Measurements from ENCODE around the gene ATAD3A. TPM values are rescaled to one million over a fixed set of nuclear protein-coding genes. Genes with fewer than 3 reads are reported as not detected.
"Not testable (repeated sequence)": the region's sequence is repeated elsewhere in the genome, so short reads cannot be mapped to it uniquely, and the experiment has no call there.

Gene ATAD3A
- total RNA-seq: 51.9 and 52.4 TPM in 2 replicates

DNA sequence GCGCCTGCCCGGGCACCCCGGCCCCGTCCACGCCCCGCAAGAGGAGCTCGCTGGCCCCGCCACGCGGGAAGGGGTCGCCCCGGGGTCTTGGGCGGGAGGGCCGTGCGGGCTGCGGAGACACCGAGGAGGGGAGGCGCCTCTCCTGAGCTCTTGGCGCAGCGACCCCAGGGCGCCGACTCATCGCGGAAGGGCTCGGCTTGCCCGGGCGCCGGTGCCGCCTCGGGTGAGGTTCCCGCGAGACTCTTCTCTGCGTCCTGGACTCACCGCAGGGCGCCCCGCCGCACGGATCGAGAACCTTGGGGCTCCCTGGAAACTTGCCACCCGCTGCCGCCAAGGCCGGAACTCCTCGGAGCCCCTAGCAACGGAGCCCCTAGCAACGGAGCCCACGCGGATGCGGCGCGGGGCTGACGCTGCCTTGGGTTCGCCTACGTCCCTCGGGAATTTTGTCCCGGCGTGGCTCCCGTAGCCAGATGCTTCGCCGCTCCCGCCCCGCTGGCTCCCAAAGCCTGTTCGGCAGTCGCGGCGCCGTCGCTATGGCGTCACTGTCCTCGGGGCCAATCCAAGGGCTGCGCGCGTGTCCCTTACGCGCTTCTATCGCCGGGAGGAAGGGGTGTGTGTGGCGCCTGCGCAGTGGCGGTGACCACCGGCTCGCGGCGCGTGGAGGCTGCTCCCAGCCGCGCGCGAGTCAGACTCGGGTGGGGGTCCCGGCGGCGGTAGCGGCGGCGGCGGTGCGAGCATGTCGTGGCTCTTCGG, at the start of gene ATAD3A:
ATAD3A (plus strand) TSS at position 630 of the 753 bp plus-strand sequence; CDS start at position 737, 107 bp downstream.
- intact Hi-C loops (cut with micrococcal nuclease): loop anchor here (1.0 to 5.0 kb wide), 2 partner anchors 63 to 104 kb away; partner anchors contain the start of genes MRPL20 and SSU72

DNA sequence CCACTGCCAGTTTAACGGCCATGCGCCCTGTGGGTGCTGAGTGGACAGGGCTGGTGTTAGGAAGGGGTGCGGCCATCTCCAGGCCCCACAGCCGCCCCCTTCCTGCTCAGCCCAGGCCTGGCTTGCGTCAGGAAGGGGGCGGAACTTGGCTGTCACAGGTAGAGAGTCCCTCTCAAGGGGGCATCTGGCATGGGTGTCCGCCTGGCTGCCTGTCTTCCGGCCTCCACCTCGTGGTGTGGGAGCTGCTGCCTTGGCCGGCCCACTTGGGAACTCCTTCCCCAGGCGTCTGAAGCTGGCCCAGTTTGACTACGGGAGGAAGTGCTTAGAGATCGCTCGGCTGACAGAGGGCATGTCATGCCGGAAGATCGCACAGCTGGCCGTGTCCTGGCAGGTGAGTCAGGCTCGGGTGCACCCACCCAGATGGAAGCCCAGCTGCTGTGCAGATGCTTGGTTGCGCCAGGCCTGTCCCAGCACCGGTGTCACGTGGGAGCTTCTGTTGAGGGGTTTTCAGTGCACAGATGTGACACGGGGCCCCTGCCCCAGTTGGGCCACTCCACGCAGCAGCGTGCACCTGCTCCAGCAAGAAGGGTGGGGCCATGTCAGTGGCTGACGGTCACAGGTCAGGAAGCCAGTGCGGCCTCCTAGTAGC, 49.5 kb upstream of the ATAD3A start:
- intact Hi-C loops (cut with micrococcal nuclease): no loop called here

DNA sequence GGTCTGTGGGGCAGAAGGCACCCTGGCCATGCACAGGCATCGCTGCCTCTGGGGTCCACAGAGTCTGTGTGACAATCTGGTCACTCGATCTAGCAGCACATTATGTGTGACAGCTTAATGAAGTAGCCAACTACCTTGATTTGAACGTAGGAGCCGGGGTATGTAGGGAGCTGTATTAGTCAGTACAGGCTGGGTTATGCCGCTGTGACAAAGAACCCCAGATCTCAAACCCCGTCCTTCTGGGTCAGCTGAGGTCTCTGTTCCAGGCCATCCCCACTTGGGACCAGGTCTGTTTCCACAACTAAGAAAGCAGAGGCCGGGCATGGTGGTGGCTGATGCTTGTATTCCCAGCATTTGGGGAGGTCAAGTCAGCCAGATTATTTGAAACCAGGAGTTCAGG, 48.6 kb upstream of the ATAD3A start:
- intact Hi-C loops (cut with micrococcal nuclease): no loop called here

DNA sequence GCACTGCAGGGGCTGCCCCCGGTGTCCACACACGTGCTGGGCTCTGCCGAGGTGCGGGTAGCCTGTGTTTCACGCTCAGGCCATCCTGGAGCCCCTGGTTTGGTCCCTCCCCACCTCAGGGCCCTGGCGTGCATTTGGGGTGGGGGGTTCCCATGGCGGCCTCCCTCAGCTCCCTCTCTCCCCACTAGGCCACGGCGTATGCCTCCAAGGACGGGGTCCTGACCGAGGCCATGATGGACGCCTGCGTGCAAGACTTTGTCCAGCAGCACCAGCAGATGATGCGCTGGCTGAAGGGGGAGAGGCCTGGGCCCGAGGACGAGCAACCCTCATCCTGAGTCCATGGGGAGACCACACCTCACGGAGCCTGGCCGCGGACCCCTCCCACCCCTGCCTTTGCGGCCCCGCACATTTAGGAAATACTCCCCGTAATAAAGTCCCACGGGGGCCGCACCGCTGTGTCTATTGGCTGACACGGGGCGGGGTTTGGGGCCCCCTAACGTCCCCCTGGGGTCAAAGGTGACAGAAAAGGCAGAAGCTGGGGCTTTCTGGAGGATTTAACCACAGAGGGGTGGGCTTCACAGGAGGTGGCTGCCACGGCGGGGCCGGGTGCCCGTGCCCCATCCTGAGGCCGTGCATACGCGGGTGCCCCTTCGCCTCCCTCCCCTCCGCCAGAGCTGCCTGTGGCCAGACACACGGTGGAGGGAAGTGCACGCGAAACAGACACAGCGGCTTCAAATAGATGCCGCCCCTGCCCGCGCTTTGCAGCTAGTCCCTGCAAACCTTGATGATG, 43.6 kb upstream of the ATAD3A start:
- intact Hi-C loops (cut with micrococcal nuclease): not testable (repeated sequence)

DNA sequence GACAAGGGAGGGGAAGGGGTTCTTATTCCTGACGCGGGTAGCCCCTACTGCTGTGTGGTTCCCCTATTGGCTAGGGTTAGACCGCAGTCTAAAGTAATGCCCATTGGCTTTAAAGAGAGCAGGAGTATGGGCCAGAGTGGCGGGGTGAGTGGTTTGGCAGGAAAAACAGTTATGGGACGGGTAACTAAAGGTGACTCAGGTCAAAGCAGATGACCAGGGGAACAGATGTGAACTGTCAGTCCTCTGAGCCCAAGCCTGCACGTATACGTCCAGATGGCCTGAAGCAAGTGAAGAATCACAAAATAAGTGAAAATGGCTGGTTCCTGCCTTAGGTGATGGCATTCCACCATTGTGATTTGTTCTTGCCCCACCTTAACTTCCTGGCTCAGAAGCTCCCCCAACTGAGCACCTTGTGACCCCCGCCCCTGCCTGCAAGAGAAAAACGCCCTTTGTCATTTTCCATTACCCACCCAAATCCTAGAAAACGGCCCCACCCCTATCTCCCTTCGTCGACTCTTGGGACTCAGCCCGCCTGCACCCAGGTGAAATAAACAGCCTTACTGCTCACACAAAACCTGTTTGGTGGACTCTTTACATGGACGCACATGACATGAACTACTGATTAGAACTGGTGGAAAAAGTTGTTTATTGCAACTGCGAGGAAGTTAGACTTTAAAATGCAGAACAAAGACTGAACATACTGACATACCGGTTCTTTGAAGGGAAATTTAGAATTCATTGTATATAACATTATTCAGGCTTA, 41.2 kb upstream of the ATAD3A start:
- intact Hi-C loops (cut with micrococcal nuclease): loop anchor here (1.0 kb wide), 2 partner anchors 96 to 144 kb away; partner anchors contain the start of genes AURKAIP1 and MIB2

DNA sequence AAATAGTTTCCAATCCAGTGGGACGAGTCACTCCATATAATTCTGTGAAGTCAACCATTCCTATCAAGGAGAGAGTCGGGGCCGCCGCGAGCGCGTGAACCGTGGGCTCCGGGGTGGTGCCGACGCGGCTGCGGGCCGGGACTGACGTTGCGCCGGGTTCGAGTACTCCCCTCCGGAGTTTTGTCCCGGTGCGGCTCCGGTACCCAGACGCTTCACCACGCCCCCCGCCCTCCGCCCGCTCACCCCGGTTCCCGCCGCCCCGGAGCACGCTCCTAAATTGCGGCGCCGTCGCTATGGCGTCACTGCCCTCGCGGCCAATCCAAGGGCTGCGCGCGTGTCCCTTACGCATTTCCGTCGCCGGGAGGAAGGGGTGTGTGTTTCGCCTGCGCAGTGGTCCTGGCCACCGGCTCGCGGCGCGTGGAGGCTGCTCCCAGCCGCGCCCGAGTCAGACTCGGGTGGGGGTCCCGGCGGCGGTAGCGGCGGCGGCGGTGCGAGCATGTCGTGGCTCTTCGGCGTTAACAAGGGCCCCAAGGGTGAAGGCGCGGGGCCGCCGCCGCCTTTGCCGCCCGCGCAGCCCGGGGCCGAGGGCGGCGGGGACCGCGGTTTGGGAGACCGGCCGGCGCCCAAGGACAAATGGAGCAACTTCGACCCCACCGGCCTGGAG, 40.4 kb upstream of the ATAD3A start, which contains the start of gene ATAD3B:
ATAD3B (plus strand) TSS at position 377 of the 664 bp plus-strand sequence; CDS start at position 497, 120 bp downstream.
- intact Hi-C loops (cut with micrococcal nuclease): loop anchor here (1.0 kb wide), 2 partner anchors 96 to 144 kb away; partner anchors contain the start of genes AURKAIP1 and MIB2

DNA sequence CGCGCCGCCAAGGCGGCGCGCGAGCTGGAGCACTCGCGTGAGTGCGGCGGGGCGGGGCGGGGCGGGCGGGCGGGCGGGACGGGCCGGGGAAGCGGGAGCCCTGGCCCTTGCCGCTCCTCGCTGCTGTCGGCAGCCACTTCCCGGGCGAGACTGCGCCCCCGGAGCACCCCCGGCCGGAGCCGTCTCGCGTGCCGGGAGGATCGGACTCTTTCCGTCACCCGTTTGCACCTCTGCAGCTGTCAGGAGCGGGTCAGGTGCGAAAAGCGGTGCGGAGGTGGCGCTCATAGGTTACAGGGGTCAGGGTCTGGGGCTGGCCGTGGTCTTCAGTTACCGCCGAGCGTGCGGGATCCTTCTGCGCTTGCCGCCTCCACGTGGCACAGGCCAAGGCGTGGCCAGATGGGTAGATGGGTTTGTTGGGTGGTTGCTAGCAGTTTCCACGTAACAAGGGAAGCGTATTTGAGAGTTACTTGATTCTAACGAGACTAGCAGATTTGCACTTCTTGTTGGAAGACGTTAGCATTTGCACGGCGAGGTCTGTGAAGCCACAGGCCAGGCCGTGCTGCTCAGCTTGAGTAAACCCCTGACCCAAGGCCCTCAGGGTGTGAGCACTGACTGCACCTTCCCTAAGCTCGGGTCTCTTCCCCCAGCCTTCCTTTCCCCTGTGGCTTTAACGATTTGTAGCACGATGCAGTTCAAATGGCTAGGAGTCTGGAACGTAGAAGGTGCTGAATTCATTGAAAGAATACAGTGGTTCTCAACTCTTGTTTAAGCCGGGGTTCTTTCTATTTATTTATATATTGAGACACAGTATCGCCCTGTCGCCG, 39.7 kb upstream of the ATAD3A start:
- intact Hi-C loops (cut with micrococcal nuclease): not testable (repeated sequence)

DNA sequence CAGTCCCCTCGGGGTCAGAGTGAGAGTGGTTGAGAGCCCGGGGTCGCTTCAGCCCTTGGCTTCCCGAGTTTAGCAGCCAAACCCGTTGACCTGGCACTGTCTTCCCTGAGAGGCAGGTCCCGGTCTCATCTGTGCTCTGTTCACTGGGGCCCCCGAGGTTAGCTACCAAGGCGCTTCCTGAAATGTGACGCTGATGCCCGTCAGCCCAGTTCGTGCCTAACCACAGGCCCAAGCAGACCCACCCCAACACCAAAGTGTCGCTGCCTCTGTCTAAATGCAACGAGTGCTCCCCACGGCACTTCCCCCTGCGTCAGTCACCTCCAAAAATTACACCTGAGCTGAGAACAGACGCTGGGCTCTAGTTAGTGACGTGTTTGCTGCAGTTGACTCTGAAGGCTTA, 36.0 kb upstream of the ATAD3A start:
- intact Hi-C loops (cut with micrococcal nuclease): not testable (repeated sequence)

DNA sequence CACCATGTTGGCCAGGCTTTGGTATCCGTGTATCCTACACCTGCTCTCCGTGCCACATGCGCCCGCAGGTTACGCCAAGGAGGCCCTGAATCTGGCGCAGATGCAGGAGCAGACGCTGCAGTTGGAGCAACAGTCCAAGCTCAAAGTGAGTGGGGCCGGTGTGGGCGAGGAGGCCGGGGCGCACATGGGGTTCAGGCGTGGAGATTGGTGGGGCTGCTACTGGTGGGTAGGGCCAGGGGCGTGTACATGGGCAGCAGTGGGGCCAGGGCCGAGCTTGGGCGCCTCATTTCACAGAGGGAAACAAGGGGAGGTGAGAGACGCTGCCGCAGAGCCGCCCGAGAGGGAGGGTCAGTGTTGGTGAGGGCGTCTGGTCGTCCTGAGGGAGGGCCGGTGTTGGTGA, 34.8 kb upstream of the ATAD3A start:
- intact Hi-C loops (cut with micrococcal nuclease): no loop called here

DNA sequence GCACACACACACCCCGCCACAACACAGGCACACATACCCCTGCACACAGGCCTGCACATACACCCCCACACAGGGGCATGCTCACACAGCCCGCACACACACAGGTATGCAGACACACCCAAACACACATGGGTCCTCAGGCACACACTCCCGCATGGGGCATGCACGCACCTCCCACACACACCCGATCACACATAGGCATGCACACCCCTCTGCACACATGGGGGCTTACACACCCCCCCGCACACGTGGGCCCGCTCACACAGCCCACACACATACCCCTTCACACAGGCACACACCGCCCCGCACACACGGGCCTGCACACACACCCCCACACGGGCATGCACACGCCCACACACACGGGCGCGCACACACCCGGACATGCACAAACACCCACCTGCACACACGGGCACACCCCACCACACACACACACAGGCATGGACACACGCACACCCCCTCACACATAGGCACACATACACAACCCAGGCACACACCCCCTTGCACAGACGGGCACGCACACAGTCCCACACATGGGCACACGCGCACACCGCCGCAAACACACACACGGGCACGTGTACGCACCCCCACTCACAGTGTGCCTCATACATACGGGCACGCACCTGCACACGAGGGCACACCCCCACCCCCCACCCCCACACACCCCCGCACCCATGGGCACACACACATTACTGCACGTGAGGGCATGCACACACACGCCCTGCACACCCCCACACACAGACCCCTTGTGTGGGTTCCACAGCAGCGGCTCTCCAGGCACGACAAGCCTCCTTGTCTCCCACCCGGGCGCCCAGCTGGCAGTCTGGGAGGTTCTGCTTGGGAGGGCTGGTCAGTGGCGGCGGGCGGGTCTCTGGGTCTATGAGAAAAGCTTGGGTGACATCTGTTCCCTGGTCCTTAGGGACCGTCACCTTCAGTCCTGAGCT, 32.1 kb upstream of the ATAD3A start:
- intact Hi-C loops (cut with micrococcal nuclease): no loop called here

DNA sequence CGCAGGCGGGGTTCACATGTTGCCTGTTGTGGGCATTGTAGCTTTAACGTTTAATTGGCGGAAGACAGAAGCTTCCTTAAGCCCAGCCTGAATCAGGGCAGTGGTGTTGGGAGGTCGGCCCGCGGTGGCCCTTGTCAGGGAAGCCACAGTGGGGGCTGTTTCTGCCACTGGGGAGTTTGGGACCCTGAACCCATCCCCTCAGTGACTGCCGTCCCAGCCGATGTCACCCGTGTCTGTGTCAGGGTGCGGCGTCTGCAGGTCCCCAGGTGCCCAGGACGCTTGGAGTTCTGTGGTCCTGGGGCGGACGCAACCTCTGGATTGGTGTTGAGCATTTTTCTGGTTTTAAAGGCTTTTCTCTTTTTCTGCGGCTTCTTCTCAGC, 31.5 kb upstream of the ATAD3A start:
- intact Hi-C loops (cut with micrococcal nuclease): not testable (repeated sequence)

DNA sequence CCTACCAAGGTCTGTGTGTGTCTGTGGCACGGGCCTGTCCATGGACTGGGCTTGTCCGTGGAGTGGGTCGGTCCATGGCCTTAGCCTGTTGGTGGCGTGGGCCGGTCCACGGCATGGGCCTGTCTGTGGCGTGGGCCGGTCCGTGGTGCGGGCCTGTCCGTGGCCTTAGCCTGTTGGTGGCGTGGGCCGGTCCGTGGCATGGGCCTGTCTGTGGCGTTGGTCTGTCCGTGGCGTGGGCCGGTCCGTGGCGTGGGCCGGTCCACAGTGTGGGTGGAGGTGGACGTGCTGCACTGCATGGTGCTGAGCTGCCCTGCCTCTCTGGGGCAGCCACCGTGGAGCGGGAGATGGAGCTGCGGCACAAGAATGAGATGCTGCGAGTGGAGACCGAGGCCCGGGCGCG, 30.2 kb upstream of the ATAD3A start:
- intact Hi-C loops (cut with micrococcal nuclease): not testable (repeated sequence)

DNA sequence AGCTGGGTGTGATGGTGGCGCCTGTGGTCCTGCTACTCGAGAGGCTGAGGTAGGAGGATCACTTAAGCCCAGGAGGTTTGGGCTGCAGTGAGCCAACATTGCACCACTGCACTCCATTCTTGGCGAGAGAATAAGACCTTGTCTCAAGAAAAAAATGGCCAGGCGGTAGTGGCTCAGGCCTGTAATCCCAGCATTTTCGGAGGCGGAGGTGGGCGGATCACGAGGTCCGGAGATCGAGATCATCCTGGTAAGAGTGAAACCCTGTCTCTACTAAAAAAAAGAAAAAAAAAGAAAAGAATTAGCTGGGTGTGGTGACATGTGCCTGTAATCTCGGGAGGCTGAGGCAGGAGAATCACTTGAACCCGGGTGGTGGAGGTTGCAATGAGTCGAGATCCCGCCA, 29.1 kb upstream of the ATAD3A start:
- intact Hi-C loops (cut with micrococcal nuclease): no loop called here

DNA sequence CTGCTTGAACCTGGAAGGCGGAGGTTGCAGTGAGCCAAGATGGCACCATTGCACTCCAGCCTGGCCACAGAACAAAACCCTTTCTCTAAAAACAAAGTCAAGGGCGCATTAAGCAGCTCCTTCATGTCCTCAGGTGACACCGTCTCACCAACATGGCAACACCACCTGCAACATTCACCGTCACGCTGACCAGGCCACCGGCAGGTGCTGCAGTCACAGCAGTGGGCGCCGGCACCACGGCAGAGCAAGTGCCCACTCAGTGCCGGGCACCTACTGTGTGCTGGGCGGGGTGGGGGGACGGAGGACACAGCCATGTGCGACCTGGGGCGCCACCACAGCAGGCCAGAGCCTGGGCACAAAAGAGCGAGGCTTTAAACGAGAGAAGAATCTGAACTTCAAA, 28.2 kb upstream of the ATAD3A start:
- intact Hi-C loops (cut with micrococcal nuclease): no loop called here

DNA sequence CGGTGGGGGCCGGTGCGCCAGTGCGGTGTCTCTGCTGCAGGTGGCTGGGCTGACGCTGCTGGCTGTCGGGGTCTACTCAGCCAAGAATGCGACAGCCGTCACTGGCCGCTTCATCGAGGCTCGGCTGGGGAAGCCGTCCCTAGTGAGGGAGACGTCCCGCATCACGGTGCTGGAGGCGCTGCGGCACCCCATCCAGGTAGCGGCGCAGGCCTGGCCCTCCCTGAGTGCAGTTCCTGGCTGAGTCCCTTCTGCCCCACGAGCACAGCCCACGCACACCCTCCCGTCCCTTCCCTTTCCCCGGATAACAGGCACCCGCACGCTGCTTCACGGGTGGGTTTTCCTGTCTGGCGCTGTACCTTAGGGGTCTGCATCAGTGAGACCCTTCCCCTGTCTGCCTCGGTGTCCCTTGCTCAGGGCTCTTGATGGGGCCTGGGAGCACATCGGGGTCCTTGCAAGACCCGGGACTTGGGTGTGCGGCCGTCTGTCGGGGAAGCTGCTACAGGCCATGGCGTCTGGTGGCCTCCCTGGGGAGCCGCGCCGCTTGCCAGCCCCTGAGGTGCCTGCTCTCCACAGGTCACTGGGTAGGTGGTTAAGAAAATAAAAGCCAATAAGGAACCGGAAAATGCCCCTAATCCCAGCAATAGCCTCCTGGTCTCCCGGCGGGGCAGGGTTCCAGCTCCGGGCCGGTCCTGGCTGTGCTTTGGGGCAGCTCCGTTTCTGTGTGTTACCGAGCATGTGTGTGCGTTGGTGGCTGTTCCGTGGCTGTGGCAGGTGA, 26.8 kb upstream of the ATAD3A start:
- intact Hi-C loops (cut with micrococcal nuclease): not testable (repeated sequence)

DNA sequence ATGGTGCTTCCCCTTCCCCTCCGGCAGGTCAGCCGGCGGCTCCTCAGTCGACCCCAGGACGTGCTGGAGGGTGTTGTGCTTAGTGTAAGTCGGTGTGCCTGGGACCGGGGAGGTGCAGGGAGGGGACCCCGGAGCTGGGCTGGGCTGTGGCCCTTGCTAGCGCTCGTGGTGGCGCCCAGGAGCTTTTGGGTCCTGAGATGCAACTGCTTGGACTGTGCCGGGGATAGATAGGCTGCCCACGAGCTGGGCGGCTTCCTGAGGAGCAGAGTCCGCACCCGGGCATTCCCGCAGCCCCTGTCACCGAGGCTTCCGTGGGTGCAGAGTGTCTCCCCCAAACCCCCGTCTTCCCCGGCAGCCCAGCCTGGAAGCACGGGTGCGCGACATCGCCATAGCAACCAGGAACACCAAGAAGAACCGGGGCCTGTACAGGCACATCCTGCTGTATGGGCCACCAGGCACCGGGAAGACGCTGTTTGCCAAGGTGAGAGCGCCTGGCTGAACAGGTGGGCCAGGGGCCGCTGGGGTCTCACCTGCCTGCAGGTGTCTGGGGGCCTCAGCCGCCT, 26.1 kb upstream of the ATAD3A start:
- intact Hi-C loops (cut with micrococcal nuclease): not testable (repeated sequence)

DNA sequence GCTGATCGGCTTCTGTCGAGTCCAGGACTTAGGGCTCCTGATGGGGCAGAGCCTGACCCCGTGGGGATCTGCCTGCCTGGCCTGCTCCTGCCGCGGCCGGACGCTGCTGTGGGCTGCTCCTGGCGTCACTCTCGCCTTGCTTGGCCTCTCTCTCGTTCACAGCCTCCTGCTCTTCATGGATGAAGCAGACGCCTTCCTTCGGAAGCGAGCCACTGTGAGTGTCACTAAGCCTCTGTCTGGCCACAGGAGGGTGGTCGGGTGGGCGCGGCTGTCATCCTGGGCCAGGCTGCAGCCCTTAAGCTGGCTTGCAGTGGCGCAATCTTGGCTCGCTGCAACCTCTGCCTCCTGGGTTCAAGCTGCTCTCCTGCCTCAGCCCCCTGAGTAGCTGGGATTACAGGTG, 24.3 kb upstream of the ATAD3A start:
- intact Hi-C loops (cut with micrococcal nuclease): no loop called here

Data from T-helper 2 cell treated with Interferon-gamma antibody and Interleukin-4, amounts not matched to agents 100 ng/mL and 5 ng/mL, for 36 hours (primary cell).